Measurements from ENCODE around the gene PKIG.

GRCh38 chr20:44573501-44573869 lies 8.9 kb upstream of the PKIG start:
- no peak for TF ChIP-seq JUND (IDR thresholded peaks at IDR 0.05)
- no peak for TF ChIP-seq CTCF (IDR thresholded peaks at IDR 0.05 in 2 of 3, conservative IDR thresholded peaks at IDR 0.05 in 1 of 3; ENCODE audit: borderline replicate concordance in 1 of 3, insufficient read depth in 1 of 3, low read depth in 2 of 3, low read length in 2 of 3)
- TF ChIP-seq EZH2 (IDR thresholded peaks at IDR 0.05): no peak
